Glomerular visceral epithelial cell (primary cell): ENCODE data around the gene IGSF10.
"Not testable (repeated sequence)": the region's sequence is repeated elsewhere in the genome, so short reads cannot be mapped to it uniquely, and the experiment has no call there.

ENCODE experiments used
- DNase-seq: peaks from one replicate; pipeline ENCODE4 v3.0.0-alpha.2; 2016; ENCODE audit errors: extremely low spot score

Gene IGSF10

GRCh38 chr3:151460774-151461450 is at the start of gene IGSF10:
Gene IGSF10, minus strand, starts transcription at chr3:151461061. Its CDS starts 2,352 bp downstream, at chr3:151458709.
- peak; percentile 7 for DNase-seq

- not testable (repeated sequence) for DNase-seq
Measured at GRCh38 chr3:151509468-151510135, 48.7 kb upstream of the IGSF10 start.

- no peak for DNase-seq
Measured at GRCh38 chr3:151504606-151505005, 43.7 kb upstream of the IGSF10 start.

GRCh38 chr3:151503074-151503473 is 42.2 kb upstream of the IGSF10 start:
- no peak for DNase-seq

- no peak for DNase-seq
Measured at GRCh38 chr3:151501923-151502632, 41.2 kb upstream of the IGSF10 start.

- no peak for DNase-seq
Measured at GRCh38 chr3:151501171-151501922, 40.5 kb upstream of the IGSF10 start.

GRCh38 chr3:151499168-151499567 is 38.3 kb upstream of the IGSF10 start:
- no peak for DNase-seq

- no peak for DNase-seq
Measured at GRCh38 chr3:151491525-151491924, 30.7 kb upstream of the IGSF10 start.

GRCh38 chr3:151487833-151488232 is 27.0 kb upstream of the IGSF10 start:
- DNase-seq = not testable (repeated sequence)

GRCh38 chr3:151483961-151484520 is 23.2 kb upstream of the IGSF10 start:
- no peak for DNase-seq

- DNase-seq = no peak
Measured at GRCh38 chr3:151483488-151483887, 22.6 kb upstream of the IGSF10 start.

- DNase-seq = no peak
Measured at GRCh38 chr3:151480492-151480891, 19.6 kb upstream of the IGSF10 start.

GRCh38 chr3:151479452-151479851 is 18.6 kb upstream of the IGSF10 start:
- DNase-seq = no peak

GRCh38 chr3:151478335-151478697 is 17.5 kb upstream of the IGSF10 start:
- DNase-seq = no peak

- DNase-seq = no peak
Measured at GRCh38 chr3:151477591-151478334, 16.9 kb upstream of the IGSF10 start.

GRCh38 chr3:151476344-151477018 is 15.6 kb upstream of the IGSF10 start:
- DNase-seq = no peak

GRCh38 chr3:151468284-151468917 is 7.5 kb upstream of the IGSF10 start:
- DNase-seq = peak; percentile 56

GRCh38 chr3:151467069-151467468 is 6.2 kb upstream of the IGSF10 start:
- DNase-seq = no peak

- DNase-seq = no peak
Measured at GRCh38 chr3:151462991-151463390, 2.1 kb upstream of the IGSF10 start.

GRCh38 chr3:151462278-151462780 is 1.5 kb upstream of the IGSF10 start:
- DNase-seq = no peak
